ENCODE results near the gene CASP7.
A peak's percentile ranks its signal among the peaks of the same experiment; 100 is the strongest.

Gene CASP7

GRCh38 chr10:113666682-113667252 is 12.9 kb upstream of the CASP7 start:
- no peak for DNase-seq

GRCh38 chr10:113680190-113681111 is 739 bp downstream of the CASP7 start:
- peak; percentile 41 to 64 for DNase-seq

- DNase-seq: peak; percentile 13 to 40
Observed at GRCh38 chr10:113681533-113682470, 2.1 kb downstream of the CASP7 start.

GRCh38 chr10:113683300-113683699 is 3.6 kb downstream of the CASP7 start:
- DNase-seq: no peak

GRCh38 chr10:113686028-113686427 is 6.3 kb downstream of the CASP7 start:
- no peak for DNase-seq

- no peak for DNase-seq
Observed at GRCh38 chr10:113687037-113687436, 7.3 kb downstream of the CASP7 start.

GRCh38 chr10:113689057-113689456 is 9.3 kb downstream of the CASP7 start:
- no peak for DNase-seq

- DNase-seq: no peak
Observed at GRCh38 chr10:113689574-113689973, 9.9 kb downstream of the CASP7 start.

- no peak for DNase-seq
Observed at GRCh38 chr10:113690749-113691148, 11.0 kb downstream of the CASP7 start.

- DNase-seq: no peak
Observed at GRCh38 chr10:113691381-113691780, 11.7 kb downstream of the CASP7 start.

GRCh38 chr10:113692271-113692670 is 12.6 kb downstream of the CASP7 start:
- DNase-seq: no peak

GRCh38 chr10:113693348-113693747 is 13.6 kb downstream of the CASP7 start:
- no peak for DNase-seq

GRCh38 chr10:113695691-113696090 is 16.0 kb downstream of the CASP7 start:
- DNase-seq: no peak

GRCh38 chr10:113697595-113697994 is 17.9 kb downstream of the CASP7 start:
- no peak for DNase-seq

- DNase-seq: peak in 1 of 2 donors; percentile 31
Observed at GRCh38 chr10:113704637-113705343, 25.1 kb downstream of the CASP7 start.

- DNase-seq: no peak
Observed at GRCh38 chr10:113705344-113705652, 25.6 kb downstream of the CASP7 start.

- no peak for DNase-seq
Observed at GRCh38 chr10:113706623-113707022, 26.9 kb downstream of the CASP7 start.

- DNase-seq: no peak
Observed at GRCh38 chr10:113708640-113709039, 28.9 kb downstream of the CASP7 start.

- DNase-seq: no peak
Observed at GRCh38 chr10:113709221-113709838, 29.6 kb downstream of the CASP7 start.

- no peak for DNase-seq
Observed at GRCh38 chr10:113711142-113711541, 31.4 kb downstream of the CASP7 start.

- no peak for DNase-seq
Observed at GRCh38 chr10:113712024-113712423, 32.3 kb downstream of the CASP7 start.

Data from CD4-positive, alpha-beta T cell treated with Interleukin-1 beta for 1 hour (primary cell).